HG02642 (cell line): ENCODE results near the gene SLC17A2.

Source experiments
- ATAC-seq: cut with Tn5 transposase; IDR thresholded peaks from one replicate; pipeline ENCODE4 v1.9.1; 2021; ENCODE audit warnings: mild to moderate bottlenecking; ENCODE audit not compliant: unreplicated experiment, poor library complexity

Gene SLC17A2, protein sequence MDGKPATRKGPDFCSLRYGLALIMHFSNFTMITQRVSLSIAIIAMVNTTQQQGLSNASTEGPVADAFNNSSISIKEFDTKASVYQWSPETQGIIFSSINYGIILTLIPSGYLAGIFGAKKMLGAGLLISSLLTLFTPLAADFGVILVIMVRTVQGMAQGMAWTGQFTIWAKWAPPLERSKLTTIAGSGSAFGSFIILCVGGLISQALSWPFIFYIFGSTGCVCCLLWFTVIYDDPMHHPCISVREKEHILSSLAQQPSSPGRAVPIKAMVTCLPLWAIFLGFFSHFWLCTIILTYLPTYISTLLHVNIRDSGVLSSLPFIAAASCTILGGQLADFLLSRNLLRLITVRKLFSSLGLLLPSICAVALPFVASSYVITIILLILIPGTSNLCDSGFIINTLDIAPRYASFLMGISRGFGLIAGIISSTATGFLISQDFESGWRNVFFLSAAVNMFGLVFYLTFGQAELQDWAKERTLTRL

GRCh38 chr6:25930532-25931410 is at the start of gene SLC17A2:
Gene SLC17A2, minus strand, starts transcription at chr6:25930691. Its CDS starts 4,895 bp downstream, at chr6:25925796.
- ATAC-seq = no peak

DNA sequence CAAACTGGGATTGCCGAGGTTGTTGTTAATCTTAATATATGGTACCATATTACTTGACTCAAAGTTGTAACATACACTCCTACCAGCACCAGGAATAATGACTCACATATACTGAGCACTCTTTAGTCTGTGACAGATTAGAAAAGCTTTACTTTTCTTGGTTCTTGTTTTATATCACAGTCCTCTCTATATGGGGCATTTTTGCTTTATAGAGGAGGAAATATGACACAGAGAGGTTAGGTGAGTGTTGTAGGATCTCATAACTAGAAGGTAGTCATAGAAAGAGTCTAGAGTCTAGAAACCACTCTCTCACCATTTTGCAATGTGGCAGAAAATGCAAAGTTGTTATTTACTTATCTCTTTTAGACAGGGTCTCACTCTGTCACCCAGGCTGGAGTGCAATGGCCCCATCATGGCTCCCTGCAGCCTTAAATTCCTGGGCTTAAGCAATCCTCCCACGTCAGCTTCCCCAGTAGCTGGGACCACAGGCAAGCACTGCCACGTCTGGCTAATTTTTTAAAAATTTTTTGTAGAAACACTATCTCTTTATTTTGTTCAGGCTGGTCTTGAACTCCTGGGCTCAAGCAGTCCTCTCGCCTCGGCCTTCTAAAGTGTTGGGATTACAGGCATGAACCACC is 45.6 kb upstream of the SLC17A2 start:
- no peak for ATAC-seq

DNA sequence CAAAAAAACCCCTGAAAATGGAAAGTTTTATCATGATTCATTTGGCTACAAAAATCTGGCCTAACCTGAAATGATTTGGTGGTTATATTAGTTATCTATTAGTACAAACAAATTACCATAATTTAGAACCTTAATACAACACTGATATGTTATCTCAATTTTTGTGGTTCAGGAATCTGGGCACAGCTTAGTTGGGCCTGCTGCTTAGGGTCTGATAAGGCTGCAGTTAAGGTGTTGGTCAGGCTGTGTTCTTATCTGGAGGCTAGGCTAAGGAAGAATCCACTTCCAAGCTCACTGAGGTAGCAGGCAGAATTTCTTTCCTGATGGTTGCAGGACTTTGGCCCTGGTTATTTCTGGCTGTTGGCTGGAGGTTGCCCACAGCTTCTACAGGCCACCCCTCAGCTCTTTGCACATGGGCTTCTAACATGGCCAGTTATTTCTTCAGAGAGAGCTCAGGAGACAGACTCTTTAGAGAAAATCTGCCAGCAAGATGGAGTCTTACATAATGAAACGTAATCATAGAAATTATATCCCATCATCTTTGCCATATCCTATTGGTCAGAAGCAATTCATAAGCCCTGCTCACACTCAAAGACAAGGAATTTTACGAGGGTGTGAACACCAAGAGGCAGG is 43.5 kb upstream of the SLC17A2 start:
- no peak for ATAC-seq

DNA sequence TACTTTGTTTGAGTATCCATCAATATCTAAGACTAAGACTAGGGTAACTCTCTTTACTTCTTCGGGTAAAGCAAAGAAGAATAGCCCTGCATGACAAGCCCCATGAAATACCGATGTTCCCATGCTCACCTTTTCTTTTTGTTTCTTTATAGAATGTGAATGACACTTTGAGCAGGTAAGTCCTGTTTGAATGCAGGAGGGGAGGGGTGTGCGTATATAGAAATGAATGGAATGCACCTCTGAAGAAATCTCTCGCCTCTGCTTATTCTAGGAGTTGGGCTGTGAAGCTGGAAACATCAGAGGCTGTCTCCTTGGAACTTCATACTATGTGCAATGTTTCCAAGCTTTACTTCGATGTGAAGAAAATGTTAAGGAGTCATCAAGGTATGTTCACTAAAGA is 42.4 kb upstream of the SLC17A2 start:
- no peak for ATAC-seq

- no peak for ATAC-seq
Observed at GRCh38 chr6:25972128-25972527, 41.6 kb upstream of the SLC17A2 start.

- ATAC-seq = no peak
Observed at GRCh38 chr6:25971187-25971821, 40.8 kb upstream of the SLC17A2 start.

DNA sequence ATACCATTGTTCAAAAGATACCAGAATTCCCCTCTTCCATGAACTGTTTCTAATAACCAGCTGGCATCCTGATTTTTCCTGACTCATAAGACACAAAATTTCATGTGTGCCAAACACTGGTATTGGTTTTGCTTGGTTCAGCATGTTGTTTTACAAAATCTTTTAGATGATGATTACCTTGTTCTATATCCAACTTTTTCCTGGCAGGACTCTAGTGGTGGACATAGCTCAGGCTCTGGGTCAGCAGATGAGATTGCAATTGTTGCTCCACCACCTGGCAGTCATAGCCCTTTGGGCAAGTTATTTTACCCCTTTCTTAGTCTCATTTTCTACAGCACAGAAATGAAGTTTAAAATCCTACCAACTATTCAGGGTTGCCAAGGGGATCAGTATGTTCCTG is 38.3 kb upstream of the SLC17A2 start:
- ATAC-seq = no peak

DNA sequence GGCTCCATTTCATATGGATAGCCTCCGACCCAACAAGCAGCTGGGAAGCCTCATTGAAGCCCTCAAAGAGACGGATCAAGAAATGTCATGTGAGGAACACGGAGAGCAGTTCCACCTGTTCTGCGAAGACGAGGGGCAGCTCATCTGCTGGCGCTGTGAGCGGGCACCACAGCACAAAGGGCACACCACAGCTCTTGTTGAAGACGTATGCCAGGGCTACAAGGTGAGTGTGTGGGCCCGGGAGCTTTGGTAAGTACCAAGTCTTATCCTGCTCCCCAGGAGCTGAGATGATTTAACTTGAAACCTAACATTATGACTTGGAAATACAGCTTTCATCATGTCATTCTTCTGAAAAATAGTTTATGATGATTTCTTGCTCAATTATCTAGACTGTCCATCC is 36.2 kb upstream of the SLC17A2 start:
- no peak for ATAC-seq

DNA sequence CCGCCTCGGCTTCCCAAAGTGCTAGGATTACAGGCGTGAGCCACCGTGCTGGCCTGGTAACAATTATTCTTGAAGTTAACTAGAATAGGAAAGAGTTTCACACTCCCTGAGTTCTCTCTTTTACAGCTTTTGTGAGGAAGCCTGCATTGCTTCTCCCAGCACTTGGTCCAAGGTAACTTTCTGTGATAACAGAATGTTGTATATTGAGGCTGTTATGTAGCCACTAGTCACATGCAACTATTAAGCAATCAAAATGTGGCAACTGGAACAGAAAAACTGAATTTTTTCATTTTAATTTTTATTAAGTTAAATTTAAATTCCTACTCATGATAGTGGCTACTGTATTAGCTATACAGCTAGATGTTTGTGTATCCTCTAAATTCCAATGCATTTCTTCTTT is 34.6 kb upstream of the SLC17A2 start:
- no peak for ATAC-seq

DNA sequence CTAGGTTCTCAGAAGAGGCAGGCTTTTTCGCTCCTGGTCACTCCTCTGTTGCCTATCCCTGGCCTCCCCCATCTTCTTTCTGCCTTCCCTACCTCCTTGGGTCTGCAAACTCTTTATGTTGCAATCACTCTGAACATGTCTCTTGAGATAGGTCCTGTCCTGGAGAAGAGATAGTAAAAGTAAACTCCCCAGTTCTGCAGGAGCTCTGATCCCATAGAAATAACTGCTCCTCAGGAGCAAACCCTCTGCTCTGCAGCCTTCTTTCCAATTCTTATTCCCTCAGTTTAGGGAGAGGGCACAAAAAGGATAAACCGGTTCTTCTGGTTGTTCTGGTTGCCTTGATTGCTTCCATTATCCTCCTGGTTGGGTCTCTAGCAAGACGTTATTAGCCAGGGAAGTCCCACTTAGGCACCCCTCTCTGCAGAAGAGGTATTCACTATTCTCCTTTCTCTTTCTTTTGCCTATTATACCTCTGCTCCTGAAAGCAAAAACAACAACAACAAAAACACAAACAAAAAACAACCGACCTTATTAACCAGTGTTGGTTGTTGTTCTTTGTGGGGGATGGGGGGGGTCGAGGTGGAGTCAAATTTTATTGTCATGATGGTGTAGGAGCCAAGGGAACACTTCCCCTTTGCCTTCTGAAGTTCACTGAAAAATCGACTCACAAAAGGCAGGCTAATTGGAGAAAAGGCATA is 33.1 kb upstream of the SLC17A2 start:
- ATAC-seq = no peak

DNA sequence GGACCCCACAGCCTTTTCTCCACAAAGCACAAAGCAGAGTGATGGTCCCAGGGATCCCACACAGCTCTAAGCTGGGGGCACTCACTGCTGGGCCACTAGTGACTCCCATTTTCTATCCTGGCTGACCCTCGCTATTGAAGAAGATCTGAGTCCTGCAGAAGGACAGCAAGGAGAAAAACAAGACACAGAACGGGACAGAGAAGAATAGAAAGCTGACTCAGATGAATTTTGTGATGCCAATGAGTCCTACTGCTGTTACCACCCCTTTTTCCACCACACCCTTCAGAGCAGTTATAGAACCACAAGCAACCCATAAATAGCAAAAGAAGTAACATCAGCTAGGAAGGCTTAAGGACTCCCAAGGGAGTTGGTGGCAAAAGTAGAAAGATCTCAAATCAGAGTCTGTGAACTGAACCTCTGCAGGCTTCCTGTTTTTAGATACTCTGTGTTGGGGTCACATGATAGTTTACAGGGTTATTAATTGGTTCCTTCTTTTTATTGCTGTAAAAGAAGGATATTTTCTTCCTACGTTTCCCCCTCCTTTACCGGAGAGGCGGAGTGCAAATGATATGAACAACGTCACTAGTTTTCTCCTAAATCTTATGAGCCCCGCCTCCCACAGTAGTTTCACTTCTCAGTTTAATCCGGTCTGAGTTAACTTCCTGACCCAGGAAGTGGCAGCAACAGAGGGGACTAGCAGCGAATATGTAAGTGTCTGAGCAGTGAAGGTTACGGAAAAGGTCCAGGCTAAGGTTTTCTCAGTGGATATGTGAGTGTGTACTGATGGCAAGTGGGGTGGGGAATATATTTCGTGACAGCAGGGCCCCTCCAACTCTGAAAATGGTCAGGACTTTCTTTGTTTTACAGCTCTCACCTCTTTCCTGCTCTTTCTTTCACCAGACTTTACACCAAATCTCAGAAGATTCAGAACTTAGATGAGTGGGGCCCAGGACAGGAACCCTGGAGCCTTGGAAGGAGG is 31.9 kb upstream of the SLC17A2 start, which contains the start of gene TRIM38:
TRIM38 (plus strand) TSS at position 654 of the 979 bp plus-strand sequence. CDS start 3,721 bp downstream, outside the sequence.
- ATAC-seq = peak; percentile 79

GRCh38 chr6:25961619-25962148 is 31.2 kb upstream of the SLC17A2 start:
- ATAC-seq = no peak

DNA sequence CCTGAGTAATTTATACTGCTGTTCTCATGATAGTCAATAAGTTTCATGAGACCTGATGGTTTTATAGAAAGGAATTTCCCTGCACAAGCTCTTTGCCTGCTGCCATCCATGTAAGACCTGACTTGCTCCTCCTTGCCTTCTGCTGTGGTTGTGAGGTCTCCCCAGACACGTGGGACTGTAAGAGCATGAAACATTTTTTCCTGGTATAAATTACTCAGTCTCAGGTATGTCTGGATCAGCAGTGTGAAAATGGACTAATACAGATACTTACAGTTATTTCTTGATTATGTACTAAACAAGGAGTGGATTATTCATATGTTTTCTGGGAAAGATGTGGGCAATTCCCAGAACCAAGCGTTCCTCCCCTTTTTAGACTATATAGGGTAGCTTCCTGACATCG is 30.2 kb upstream of the SLC17A2 start:
- ATAC-seq = no peak

- ATAC-seq = no peak
Observed at GRCh38 chr6:25959890-25960536, 29.5 kb upstream of the SLC17A2 start.

GRCh38 chr6:25958700-25959162 is 28.2 kb upstream of the SLC17A2 start:
- no peak for ATAC-seq

- ATAC-seq = no peak
Observed at GRCh38 chr6:25956226-25956625, 25.7 kb upstream of the SLC17A2 start.

GRCh38 chr6:25954756-25955155 is 24.3 kb upstream of the SLC17A2 start:
- no peak for ATAC-seq
